ENCODE data around the gene FNTB.

- TF ChIP-seq, protein P1, sequence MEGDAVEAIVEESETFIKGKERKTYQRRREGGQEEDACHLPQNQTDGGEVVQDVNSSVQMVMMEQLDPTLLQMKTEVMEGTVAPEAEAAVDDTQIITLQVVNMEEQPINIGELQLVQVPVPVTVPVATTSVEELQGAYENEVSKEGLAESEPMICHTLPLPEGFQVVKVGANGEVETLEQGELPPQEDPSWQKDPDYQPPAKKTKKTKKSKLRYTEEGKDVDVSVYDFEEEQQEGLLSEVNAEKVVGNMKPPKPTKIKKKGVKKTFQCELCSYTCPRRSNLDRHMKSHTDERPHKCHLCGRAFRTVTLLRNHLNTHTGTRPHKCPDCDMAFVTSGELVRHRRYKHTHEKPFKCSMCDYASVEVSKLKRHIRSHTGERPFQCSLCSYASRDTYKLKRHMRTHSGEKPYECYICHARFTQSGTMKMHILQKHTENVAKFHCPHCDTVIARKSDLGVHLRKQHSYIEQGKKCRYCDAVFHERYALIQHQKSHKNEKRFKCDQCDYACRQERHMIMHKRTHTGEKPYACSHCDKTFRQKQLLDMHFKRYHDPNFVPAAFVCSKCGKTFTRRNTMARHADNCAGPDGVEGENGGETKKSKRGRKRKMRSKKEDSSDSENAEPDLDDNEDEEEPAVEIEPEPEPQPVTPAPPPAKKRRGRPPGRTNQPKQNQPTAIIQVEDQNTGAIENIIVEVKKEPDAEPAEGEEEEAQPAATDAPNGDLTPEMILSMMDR (IDR thresholded peaks at IDR 0.05; ENCODE audit: low read depth, low read length, poor library complexity, severe bottlenecking), result no peak
- TF ChIP-seq EZH2phosphoT487 (IDR thresholded peaks at IDR 0.05; ENCODE audit: borderline replicate concordance, low read length), result no peak
These were observed 87.0 kb downstream of the FNTB start for GRCh38 chr14:65073605-65074201.
